ENCODE measurements around the gene RPGRIP1. TPM values are rescaled to one million over a fixed set of nuclear protein-coding genes. Genes with fewer than 3 reads are reported as not detected.
A peak's percentile ranks its signal among the peaks of the same experiment; 100 is the strongest.

RPGRIP1 gene
- total RNA-seq, 1 experiment from 2014 or later: 0.50 TPM

DNA sequence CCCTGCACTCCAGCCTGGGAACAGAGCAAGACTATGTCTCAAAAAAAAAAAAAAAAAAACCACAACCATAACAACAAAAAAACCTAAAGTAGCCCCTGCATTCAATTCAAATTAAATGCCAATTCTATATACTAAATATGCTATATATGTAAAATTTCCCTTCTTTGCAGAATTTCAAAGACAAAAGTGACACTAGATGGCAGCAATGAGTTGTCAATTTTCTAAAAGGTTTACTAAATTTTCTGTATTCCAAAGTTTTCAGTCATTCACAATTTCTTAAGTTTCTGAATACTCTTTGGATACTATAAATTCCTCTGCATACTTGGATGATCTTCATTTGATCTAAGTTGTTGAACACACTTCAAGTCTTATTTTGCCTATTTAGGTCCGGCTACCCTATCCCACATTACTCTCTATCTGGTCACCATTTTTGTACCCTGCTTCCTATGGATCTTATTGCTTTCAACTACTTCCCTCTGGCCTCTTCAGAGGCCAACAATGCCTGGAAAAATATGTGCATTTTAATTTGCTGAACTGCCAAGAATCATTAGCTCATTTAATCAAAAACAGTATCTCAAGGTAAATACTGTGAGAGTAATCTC is 38.6 kb upstream of the RPGRIP1 start:
- ChIA-PET POLR2A (no interaction called here), CTCF (interaction anchor here (0.7 kb wide), 2 partner anchors 64 to 118 kb away, joined by 3 to 8 read pairs; no protein-coding TSS in a partner anchor)
- DNase-seq (ENCODE audit: low spot score): no peak
- TF ChIP-seq EMX1 (CRISPR knock-in tag; IDR thresholded peaks at IDR 0.05): no peak
- no peak for TF ChIP-seq ZNF138 (CRISPR knock-in tag; conservative IDR thresholded peaks at IDR 0.05)
- TF ChIP-seq, protein P1, sequence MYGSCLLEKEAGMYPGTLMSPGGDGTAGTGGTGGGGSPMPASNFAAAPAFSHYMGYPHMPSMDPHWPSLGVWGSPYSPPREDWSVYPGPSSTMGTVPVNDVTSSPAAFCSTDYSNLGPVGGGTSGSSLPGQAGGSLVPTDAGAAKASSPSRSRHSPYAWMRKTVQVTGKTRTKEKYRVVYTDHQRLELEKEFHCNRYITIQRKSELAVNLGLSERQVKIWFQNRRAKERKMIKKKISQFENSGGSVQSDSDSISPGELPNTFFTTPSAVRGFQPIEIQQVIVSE (CRISPR knock-in tag; IDR thresholded peaks at IDR 0.05; ENCODE audit: borderline replicate concordance): no peak
- no peak for TF ChIP-seq ZNF219 (CRISPR knock-in tag; IDR thresholded peaks at IDR 0.05; ENCODE audit: borderline replicate concordance)
- TF ChIP-seq, protein P2, sequence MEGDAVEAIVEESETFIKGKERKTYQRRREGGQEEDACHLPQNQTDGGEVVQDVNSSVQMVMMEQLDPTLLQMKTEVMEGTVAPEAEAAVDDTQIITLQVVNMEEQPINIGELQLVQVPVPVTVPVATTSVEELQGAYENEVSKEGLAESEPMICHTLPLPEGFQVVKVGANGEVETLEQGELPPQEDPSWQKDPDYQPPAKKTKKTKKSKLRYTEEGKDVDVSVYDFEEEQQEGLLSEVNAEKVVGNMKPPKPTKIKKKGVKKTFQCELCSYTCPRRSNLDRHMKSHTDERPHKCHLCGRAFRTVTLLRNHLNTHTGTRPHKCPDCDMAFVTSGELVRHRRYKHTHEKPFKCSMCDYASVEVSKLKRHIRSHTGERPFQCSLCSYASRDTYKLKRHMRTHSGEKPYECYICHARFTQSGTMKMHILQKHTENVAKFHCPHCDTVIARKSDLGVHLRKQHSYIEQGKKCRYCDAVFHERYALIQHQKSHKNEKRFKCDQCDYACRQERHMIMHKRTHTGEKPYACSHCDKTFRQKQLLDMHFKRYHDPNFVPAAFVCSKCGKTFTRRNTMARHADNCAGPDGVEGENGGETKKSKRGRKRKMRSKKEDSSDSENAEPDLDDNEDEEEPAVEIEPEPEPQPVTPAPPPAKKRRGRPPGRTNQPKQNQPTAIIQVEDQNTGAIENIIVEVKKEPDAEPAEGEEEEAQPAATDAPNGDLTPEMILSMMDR (IDR thresholded peaks at IDR 0.05): peak; percentile 26; the same call in 1 of the 2 replicates
- no peak for TF ChIP-seq TEAD4 (CRISPR knock-in tag; IDR thresholded peaks at IDR 0.05)
- no peak for TF ChIP-seq ELF4 (CRISPR knock-in tag; IDR thresholded peaks at IDR 0.05; ENCODE audit: low read depth)
- TF ChIP-seq, protein P3, sequence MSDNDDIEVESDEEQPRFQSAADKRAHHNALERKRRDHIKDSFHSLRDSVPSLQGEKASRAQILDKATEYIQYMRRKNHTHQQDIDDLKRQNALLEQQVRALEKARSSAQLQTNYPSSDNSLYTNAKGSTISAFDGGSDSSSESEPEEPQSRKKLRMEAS (CRISPR knock-in tag; IDR thresholded peaks at IDR 0.05): no peak
- Mint-ChIP-seq H3K27me3 (ENCODE audit: low read depth) (no peaks in the 10 kb centered on the region), H3K9me3 (no peaks in the 10 kb centered on the region), H3K36me3 (peaks cover 61% of the 10 kb centered on the region), H3K4me3 (no peak overlapping the region), H3K4me1 (peaks cover 70% of the 10 kb centered on the region), H3K27ac (peak overlapping the region; percentile 81)
- no peak for ATAC-seq

DNA sequence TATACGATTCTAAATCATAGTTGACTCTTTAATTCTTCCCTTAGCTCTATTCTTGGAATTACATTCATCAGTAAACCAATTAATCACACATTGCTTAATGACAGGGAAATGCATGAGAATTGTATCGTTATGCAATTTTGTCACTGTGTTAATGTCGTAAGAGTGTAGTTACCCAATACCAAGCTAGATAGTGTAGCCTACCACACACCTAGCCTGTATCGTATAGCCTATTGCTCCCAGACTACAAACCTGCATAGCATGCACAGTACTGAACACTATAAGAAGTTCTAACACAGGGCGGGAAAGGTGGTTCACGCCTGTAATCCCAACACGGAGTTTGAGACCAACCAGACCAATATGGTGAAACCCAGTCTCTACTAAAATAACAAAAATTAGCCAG is 35.3 kb upstream of the RPGRIP1 start:
- H3K4me3 Mint-ChIP-seq: peak overlapping the region; percentile 6; the same call in 1 of the 2 replicates
- H3K36me3 Mint-ChIP-seq: peaks cover 67% of the 10 kb centered on the region
- 0 out of 2 replicates have a peak, but pooled peaks have one; percentile 8 for ATAC-seq
- DNase-seq (ENCODE audit: low spot score): no peak
- H3K4me1 Mint-ChIP-seq: peaks cover 65% of the 10 kb centered on the region
- no peaks in the 10 kb centered on the region for H3K9me3 Mint-ChIP-seq
- CTCF ChIA-PET: interaction anchor here (1.0 kb wide), 1 partner anchor 211 kb away, joined by 3 read pairs; the partner anchor contains the start of gene CHD8
- POLR2A ChIA-PET: interaction anchor here (2.5 kb wide), 1 partner anchor 11 kb away, joined by 7 read pairs; no protein-coding TSS in a partner anchor
- TF ChIP-seq, protein P4, sequence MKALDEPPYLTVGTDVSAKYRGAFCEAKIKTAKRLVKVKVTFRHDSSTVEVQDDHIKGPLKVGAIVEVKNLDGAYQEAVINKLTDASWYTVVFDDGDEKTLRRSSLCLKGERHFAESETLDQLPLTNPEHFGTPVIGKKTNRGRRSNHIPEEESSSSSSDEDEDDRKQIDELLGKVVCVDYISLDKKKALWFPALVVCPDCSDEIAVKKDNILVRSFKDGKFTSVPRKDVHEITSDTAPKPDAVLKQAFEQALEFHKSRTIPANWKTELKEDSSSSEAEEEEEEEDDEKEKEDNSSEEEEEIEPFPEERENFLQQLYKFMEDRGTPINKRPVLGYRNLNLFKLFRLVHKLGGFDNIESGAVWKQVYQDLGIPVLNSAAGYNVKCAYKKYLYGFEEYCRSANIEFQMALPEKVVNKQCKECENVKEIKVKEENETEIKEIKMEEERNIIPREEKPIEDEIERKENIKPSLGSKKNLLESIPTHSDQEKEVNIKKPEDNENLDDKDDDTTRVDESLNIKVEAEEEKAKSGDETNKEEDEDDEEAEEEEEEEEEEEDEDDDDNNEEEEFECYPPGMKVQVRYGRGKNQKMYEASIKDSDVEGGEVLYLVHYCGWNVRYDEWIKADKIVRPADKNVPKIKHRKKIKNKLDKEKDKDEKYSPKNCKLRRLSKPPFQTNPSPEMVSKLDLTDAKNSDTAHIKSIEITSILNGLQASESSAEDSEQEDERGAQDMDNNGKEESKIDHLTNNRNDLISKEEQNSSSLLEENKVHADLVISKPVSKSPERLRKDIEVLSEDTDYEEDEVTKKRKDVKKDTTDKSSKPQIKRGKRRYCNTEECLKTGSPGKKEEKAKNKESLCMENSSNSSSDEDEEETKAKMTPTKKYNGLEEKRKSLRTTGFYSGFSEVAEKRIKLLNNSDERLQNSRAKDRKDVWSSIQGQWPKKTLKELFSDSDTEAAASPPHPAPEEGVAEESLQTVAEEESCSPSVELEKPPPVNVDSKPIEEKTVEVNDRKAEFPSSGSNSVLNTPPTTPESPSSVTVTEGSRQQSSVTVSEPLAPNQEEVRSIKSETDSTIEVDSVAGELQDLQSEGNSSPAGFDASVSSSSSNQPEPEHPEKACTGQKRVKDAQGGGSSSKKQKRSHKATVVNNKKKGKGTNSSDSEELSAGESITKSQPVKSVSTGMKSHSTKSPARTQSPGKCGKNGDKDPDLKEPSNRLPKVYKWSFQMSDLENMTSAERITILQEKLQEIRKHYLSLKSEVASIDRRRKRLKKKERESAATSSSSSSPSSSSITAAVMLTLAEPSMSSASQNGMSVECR (CRISPR knock-in tag; IDR thresholded peaks at IDR 0.05; ENCODE audit: borderline replicate concordance): no peak
- TF ChIP-seq ZNF138 (CRISPR knock-in tag; conservative IDR thresholded peaks at IDR 0.05) (no peak), ELF4 (CRISPR knock-in tag; IDR thresholded peaks at IDR 0.05; ENCODE audit: low read depth) (no peak), ZNF232 (CRISPR knock-in tag; IDR thresholded peaks at IDR 0.05) (no peak), ZNF121 (CRISPR knock-in tag; IDR thresholded peaks at IDR 0.05) (no peak), ZNF416 (CRISPR knock-in tag; IDR thresholded peaks at IDR 0.05) (no peak)
- TF ChIP-seq, protein P1 (CRISPR knock-in tag; IDR thresholded peaks at IDR 0.05; ENCODE audit: borderline replicate concordance): no peak
- TF ChIP-seq, protein P5, sequence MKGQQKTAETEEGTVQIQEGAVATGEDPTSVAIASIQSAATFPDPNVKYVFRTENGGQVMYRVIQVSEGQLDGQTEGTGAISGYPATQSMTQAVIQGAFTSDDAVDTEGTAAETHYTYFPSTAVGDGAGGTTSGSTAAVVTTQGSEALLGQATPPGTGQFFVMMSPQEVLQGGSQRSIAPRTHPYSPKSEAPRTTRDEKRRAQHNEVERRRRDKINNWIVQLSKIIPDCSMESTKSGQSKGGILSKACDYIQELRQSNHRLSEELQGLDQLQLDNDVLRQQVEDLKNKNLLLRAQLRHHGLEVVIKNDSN (CRISPR knock-in tag; IDR thresholded peaks at IDR 0.05): no peak
- TF ChIP-seq, protein P6, sequence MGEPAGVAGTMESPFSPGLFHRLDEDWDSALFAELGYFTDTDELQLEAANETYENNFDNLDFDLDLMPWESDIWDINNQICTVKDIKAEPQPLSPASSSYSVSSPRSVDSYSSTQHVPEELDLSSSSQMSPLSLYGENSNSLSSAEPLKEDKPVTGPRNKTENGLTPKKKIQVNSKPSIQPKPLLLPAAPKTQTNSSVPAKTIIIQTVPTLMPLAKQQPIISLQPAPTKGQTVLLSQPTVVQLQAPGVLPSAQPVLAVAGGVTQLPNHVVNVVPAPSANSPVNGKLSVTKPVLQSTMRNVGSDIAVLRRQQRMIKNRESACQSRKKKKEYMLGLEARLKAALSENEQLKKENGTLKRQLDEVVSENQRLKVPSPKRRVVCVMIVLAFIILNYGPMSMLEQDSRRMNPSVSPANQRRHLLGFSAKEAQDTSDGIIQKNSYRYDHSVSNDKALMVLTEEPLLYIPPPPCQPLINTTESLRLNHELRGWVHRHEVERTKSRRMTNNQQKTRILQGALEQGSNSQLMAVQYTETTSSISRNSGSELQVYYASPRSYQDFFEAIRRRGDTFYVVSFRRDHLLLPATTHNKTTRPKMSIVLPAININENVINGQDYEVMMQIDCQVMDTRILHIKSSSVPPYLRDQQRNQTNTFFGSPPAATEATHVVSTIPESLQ (CRISPR knock-in tag; IDR thresholded peaks at IDR 0.05): no peak
- H3K27me3 Mint-ChIP-seq (ENCODE audit: low read depth): no peaks in the 10 kb centered on the region
- peak overlapping the region; percentile 82 for H3K27ac Mint-ChIP-seq

Measured in WTC11 (cell line).